ENCODE data around the gene CTRB2. TPM values are rescaled to one million over a fixed set of nuclear protein-coding genes. Genes with fewer than 3 reads are reported as not detected.
"Not testable (repeated sequence)": the region's sequence is repeated elsewhere in the genome, so short reads cannot be mapped to it uniquely, and the experiment has no call there.

The CTRB2 gene
- polyA plus RNA-seq, 4 donors = 0.34 to 19.2 (median 13.0) TPM; not detected in 1

DNA sequence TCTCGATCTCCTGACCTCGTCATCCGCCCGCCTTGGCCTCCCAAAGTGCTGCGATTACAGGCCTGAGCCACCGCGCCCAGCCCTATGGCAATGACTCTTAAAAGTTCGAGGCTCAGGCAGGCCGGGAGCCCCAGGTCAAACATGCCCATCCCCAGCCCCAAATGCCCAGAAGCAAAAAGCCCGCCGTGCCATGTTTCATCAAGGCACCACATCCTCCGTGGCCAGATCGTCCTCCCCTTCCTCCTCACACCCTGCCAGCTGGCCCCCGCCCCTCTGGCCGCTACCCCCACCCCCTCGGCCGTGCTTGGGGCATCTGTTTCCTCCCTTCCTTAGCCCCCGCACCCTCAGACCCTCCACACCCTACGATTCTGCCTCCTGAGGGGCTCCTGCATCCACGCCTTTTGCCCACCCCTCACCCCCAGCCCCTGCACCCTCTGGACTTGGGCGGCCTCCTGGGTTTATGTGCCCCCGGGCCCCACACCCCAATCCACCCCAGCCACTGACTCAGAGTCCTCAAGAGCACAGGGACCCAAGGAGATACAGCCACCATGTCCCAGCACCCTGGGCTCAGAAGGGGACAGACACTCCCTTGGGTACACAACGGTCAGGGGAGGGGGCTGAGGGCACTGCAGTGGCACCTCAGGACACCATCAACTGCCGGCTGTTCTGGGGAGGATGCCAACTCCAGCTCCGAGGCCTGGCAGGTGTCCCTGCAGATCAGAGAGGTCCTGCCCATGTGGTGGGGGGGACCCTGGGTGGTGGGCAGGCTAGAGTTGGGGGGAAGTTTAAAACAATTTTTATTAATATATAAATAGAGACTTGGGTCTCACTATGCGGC, 18.9 kb upstream of the CTRB2 start:
- Histone ChIP-seq H3K27me3 (ENCODE audit: control insufficient read depth in 3 of 3, insufficient read depth in 3 of 3, low read length in 3 of 3) (peaks cover 0 to 8% (median 0%) of the 10 kb centered on the region in 3 donors), H3K27ac (ENCODE audit: low read depth in 1 of 3, low read length in 2 of 3) (no peak overlapping the region), H3K4me3 (ENCODE audit: low read depth in 1 of 3, low read length in 3 of 3) (no peak overlapping the region), H3K4me1 (ENCODE audit: control insufficient read depth in 3 of 3, insufficient read depth in 2 of 3, low read depth in 1 of 3, low read length in 2 of 3) (no peaks in the 10 kb centered on the region), H3K36me3 (ENCODE audit: control insufficient read depth in 3 of 3, insufficient read depth in 2 of 3, low read depth in 1 of 3, low read length in 3 of 3) (peaks cover 0 to 41% (median 11%) of the 10 kb centered on the region in 3 donors), H3K9me3 (ENCODE audit: control insufficient read depth in 2 of 2, insufficient read depth in 1 of 2, low read depth in 1 of 2, low read length in 1 of 2) (no peaks in the 10 kb centered on the region)
- DNase-seq (no peak), FAIRE-seq (no peak)
- WGBS, 3 donors = 58 to 68% (median 61%) methylated on average over 26 of the region's 26 CpGs

DNA sequence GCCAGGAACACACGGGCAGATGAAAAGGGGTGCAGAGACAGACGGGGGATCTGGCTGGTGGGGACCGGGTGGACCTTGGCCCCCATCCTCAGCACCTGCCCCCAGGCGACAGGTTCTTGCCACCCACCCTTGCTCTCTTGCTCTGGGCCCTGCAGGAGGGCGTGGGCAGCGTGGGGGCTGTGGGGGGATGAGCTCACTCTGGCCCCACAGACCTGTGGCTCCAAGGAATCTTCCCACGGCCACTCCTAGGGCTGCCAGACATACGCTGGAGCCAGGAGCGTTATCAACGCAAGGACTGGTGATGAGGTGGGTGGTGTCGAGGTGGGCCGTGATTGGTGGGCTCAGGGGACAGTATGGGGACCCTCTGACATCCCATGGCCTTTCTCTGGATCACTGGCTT, 18.1 kb upstream of the CTRB2 start:
- FAIRE-seq (no peak), DNase-seq (no peak)
- H3K4me3 ChIP-seq (ENCODE audit: low read depth in 1 of 3, low read length in 3 of 3) = no peak overlapping the region
- H3K4me1 ChIP-seq (ENCODE audit: control insufficient read depth in 3 of 3, insufficient read depth in 2 of 3, low read depth in 1 of 3, low read length in 2 of 3) = no peaks in the 10 kb centered on the region
- no peaks in the 10 kb centered on the region for H3K9me3 ChIP-seq (ENCODE audit: control insufficient read depth in 2 of 2, insufficient read depth in 1 of 2, low read depth in 1 of 2, low read length in 1 of 2)
- peaks cover 0 to 33% (median 11%) of the 10 kb centered on the region in 3 donors for H3K36me3 ChIP-seq (ENCODE audit: control insufficient read depth in 3 of 3, insufficient read depth in 2 of 3, low read depth in 1 of 3, low read length in 3 of 3)
- peaks cover 0 to 8% (median 0%) of the 10 kb centered on the region in 3 donors for H3K27me3 ChIP-seq (ENCODE audit: control insufficient read depth in 3 of 3, insufficient read depth in 3 of 3, low read length in 3 of 3)
- 20 to 56% (median 40%) methylated on average over 12 of the region's 12 CpGs for WGBS, 3 donors
- no peak overlapping the region for H3K27ac ChIP-seq (ENCODE audit: low read depth in 1 of 3, low read length in 2 of 3)

DNA sequence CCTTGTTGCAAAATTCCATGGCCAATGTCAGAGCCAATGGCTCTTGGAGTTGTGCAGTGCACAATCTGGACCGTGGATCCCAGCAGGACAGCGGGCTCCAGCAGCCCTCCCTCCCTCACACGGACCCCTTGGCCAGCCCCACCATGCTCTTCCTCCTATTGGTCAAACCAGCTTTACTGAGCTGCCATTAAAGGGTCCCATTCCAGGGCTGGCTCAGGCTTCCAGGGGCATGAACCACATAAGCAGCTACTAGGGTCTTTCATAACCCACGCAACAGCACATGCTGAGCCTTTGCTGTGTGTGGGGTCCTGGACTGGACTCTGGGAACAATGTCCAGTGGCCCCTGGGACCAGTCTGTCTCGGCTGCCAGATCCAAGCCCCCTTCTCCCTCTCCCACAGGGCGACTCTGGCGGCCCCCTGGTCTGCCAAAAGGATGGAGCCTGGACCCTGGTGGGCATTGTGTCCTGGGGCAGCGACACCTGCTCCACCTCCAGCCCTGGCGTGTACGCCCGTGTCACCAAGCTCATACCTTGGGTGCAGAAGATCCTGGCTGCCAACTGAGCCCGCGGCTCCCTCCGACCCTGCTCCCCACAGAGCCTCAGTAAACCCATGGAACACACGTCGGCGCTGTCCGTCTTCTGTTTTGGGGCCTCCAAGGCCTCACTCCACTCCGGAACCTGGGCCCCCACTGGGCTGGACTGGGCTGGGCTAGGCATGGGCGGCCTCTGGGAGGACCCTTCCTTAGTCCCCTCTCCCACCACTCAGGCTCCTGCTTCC, 17.5 kb upstream of the CTRB2 start:
- Histone ChIP-seq H3K9me3 (ENCODE audit: control insufficient read depth in 2 of 2, insufficient read depth in 1 of 2, low read depth in 1 of 2, low read length in 1 of 2) (no peaks in the 10 kb centered on the region), H3K36me3 (ENCODE audit: control insufficient read depth in 3 of 3, insufficient read depth in 2 of 3, low read depth in 1 of 3, low read length in 3 of 3) (peaks cover 0 to 27% (median 5%) of the 10 kb centered on the region in 3 donors), H3K4me1 (ENCODE audit: control insufficient read depth in 3 of 3, insufficient read depth in 2 of 3, low read depth in 1 of 3, low read length in 2 of 3) (no peaks in the 10 kb centered on the region), H3K27me3 (ENCODE audit: control insufficient read depth in 3 of 3, insufficient read depth in 3 of 3, low read length in 3 of 3) (peaks cover 0 to 8% (median 0%) of the 10 kb centered on the region in 3 donors), H3K4me3 (ENCODE audit: low read depth in 1 of 3, low read length in 3 of 3) (no peak overlapping the region), H3K27ac (ENCODE audit: low read depth in 1 of 3, low read length in 2 of 3) (no peak overlapping the region)
- DNase-seq (no peak), FAIRE-seq (no peak)
- WGBS, 3 donors = 58 to 74% (median 60%) methylated on average over 20 of the region's 20 CpGs

DNA sequence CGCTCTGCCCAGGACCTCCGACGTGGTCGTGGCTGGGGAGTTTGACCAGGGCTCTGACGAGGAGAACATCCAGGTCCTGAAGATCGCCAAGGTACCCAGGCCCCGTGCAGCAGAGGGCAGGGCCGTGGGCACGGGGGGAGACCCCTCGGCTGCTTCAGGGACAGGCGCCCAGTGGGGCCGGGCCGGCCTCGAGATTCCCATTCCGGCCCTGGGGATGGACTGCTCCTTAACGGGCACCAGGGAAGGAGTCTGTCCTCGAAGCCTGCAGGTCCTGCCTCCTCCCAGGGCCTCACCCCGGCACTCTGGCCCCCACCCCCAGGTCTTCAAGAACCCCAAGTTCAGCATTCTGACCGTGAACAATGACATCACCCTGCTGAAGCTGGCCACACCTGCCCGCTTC, 16.2 kb upstream of the CTRB2 start:
- H3K4me1 ChIP-seq (ENCODE audit: control insufficient read depth in 3 of 3, insufficient read depth in 2 of 3, low read depth in 1 of 3, low read length in 2 of 3); H3K27me3 ChIP-seq (ENCODE audit: control insufficient read depth in 3 of 3, insufficient read depth in 3 of 3, low read length in 3 of 3); DNase-seq; H3K4me3 ChIP-seq (ENCODE audit: low read depth in 1 of 3, low read length in 3 of 3); H3K27ac ChIP-seq (ENCODE audit: low read depth in 1 of 3, low read length in 2 of 3); H3K9me3 ChIP-seq (ENCODE audit: control insufficient read depth in 2 of 2, insufficient read depth in 1 of 2, low read depth in 1 of 2, low read length in 1 of 2); FAIRE-seq: not testable (repeated sequence)
- H3K36me3 ChIP-seq (ENCODE audit: control insufficient read depth in 3 of 3, insufficient read depth in 2 of 3, low read depth in 1 of 3, low read length in 3 of 3) = peaks cover 0 to 14% (median 0%) of the 10 kb centered on the region in 3 donors
- WGBS, 3 donors = 81 to 90% (median 86%) methylated on average over 6 to 10 of the region's 20 CpGs

DNA sequence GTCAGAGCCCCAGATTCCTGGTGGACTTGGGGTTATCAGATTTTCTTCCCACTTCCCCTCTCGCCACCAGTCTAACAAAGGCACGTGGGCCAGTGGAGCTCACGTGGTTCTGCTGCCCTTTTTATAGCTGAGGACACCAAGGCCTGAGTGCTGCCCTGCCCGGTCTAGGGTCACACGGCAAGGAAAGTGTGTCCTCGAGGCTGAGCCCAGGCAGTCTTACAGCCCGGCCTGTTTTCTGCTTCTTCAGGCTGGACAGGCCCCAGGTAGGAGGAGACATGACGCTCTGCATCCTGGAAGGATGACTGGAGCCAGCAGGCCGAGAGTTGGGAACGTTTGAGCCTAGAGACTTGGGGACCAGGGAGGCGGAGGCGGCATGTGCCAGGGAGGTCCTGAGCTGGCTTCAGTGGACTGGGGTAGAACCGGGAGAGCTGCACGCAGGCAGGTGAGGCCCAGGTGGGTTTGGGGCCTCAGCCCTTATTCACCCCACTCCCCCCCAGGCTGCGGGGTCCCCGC, 15.4 kb upstream of the CTRB2 start:
- FAIRE-seq = no peak
- WGBS, 3 donors = 80 to 85% (median 80%) methylated on average over 15 to 16 of the region's 16 CpGs
- peaks cover 0 to 8% (median 0%) of the 10 kb centered on the region in 3 donors for H3K27me3 ChIP-seq (ENCODE audit: control insufficient read depth in 3 of 3, insufficient read depth in 3 of 3, low read length in 3 of 3)

DNA sequence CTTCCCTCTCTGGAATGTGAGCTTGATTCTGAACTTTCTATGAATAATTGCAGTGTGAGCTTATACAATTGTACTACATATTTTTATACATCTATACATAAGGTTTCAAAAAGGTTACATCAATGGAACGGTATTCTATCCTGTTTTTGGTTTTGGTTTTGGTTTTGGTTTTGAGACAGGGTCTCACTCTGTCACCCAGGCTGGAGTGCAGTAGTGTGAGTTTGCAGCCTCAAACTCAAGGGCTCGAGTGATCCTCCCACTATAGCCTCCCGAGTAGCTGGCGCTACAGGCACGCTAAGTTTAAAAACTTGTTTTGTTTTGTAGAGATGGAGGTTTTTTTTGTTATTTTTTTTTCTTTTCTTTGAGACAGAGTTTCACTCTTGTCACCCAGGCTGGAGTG, 12.9 kb upstream of the CTRB2 start:
- FAIRE-seq (no peak), DNase-seq (no peak)
- no peak overlapping the region for H3K27ac ChIP-seq (ENCODE audit: low read depth in 1 of 3, low read length in 2 of 3)
- no peaks in the 10 kb centered on the region for H3K4me1 ChIP-seq (ENCODE audit: control insufficient read depth in 3 of 3, insufficient read depth in 2 of 3, low read depth in 1 of 3, low read length in 2 of 3)
- no peaks in the 10 kb centered on the region for H3K36me3 ChIP-seq (ENCODE audit: control insufficient read depth in 3 of 3, insufficient read depth in 2 of 3, low read depth in 1 of 3, low read length in 3 of 3)
- H3K9me3 ChIP-seq (ENCODE audit: control insufficient read depth in 2 of 2, insufficient read depth in 1 of 2, low read depth in 1 of 2, low read length in 1 of 2) = no peaks in the 10 kb centered on the region
- 41 to 64% (median 55%) methylated on average over 5 of the region's 5 CpGs for WGBS, 3 donors
- no peak overlapping the region for H3K4me3 ChIP-seq (ENCODE audit: low read depth in 1 of 3, low read length in 3 of 3)
- H3K27me3 ChIP-seq (ENCODE audit: control insufficient read depth in 3 of 3, insufficient read depth in 3 of 3, low read length in 3 of 3) = peaks cover 0 to 6% (median 0%) of the 10 kb centered on the region in 3 donors

More for the DNA sequence above, 15.4 kb upstream of the CTRB2 start:
- DNase-seq = no peak
- Histone ChIP-seq H3K27ac (ENCODE audit: low read depth in 1 of 3, low read length in 2 of 3) (no peak overlapping the region), H3K4me3 (ENCODE audit: low read depth in 1 of 3, low read length in 3 of 3) (no peak overlapping the region), H3K9me3 (ENCODE audit: control insufficient read depth in 2 of 2, insufficient read depth in 1 of 2, low read depth in 1 of 2, low read length in 1 of 2) (no peaks in the 10 kb centered on the region), H3K36me3 (ENCODE audit: control insufficient read depth in 3 of 3, insufficient read depth in 2 of 3, low read depth in 1 of 3, low read length in 3 of 3) (peaks cover 0 to 6% (median 0%) of the 10 kb centered on the region in 3 donors), H3K4me1 (ENCODE audit: control insufficient read depth in 3 of 3, insufficient read depth in 2 of 3, low read depth in 1 of 3, low read length in 2 of 3) (no peaks in the 10 kb centered on the region)

DNA sequence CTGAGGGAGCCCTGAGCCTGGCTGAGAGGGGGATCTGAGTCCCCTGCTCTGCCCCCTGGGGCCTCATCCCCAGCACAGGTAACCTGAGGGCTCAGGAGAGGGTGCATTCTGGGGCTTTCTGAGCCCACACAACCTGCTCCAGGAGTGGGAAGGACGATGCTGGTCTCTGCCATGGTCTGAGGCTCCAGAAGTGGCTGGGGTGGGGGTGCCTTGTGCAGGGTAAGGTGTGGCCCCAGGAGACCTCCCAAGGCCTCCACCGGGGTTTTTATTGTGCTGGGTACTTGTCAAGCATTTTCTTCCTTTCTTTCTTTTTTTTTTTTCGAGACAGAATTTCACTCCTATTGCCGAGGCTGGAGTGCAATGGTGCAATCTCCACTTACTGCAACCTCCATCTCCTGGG, 12.1 kb upstream of the CTRB2 start:
- no peaks in the 10 kb centered on the region for H3K9me3 ChIP-seq (ENCODE audit: control insufficient read depth in 2 of 2, insufficient read depth in 1 of 2, low read depth in 1 of 2, low read length in 1 of 2)
- DNase-seq (no peak), FAIRE-seq (no peak)
- no peaks in the 10 kb centered on the region for H3K4me1 ChIP-seq (ENCODE audit: control insufficient read depth in 3 of 3, insufficient read depth in 2 of 3, low read depth in 1 of 3, low read length in 2 of 3)
- H3K36me3 ChIP-seq (ENCODE audit: control insufficient read depth in 3 of 3, insufficient read depth in 2 of 3, low read depth in 1 of 3, low read length in 3 of 3) = no peaks in the 10 kb centered on the region
- H3K27ac ChIP-seq (ENCODE audit: low read depth in 1 of 3, low read length in 2 of 3) = no peak overlapping the region
- no peaks in the 10 kb centered on the region for H3K27me3 ChIP-seq (ENCODE audit: control insufficient read depth in 3 of 3, insufficient read depth in 3 of 3, low read length in 3 of 3)
- WGBS, 3 donors = 62 to 74% (median 67%) methylated on average over 4 of the region's 4 CpGs
- H3K4me3 ChIP-seq (ENCODE audit: low read depth in 1 of 3, low read length in 3 of 3) = no peak overlapping the region

DNA sequence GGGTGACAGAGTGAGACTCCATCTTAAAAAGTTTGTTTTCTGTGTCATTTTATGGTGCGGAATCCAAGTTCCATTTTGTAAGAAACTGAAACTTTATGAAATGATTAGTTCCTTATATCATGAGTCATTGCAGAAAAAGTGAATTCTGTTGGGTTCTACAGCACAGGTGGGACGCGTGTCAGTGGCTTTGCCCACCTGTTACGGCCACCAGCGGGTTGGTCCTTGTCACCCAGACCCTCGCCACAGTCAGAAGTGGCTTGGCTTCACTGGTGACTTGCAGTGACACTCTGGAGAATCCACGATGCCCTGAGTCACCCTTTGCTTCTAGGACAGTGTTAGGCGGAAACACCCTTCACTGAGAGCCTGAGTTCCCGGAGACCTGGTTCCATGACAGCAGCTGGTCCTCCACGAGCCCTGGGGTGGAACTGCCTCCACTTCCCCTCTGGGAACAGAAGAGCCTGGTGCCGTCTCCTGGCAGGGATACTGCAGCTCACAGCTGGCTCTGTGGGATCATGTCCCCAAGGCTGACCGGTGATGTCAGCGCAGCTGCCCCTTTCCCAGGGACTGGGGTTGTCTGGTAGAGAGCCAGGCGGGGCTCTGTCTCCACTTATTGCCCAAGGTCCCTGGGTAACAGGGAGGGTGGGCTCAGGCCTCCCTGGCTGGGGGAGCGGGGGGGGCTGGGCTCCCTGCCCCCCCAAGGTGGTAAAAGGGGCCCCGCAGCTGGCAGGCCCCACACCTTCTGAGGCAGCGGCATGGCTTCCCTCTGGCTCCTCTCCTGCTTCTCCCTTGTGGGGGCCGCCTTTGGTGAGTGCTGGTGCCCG, 11.5 kb upstream of the CTRB2 start, which contains the start of gene CTRB1:
TSS of gene CTRB1 (plus strand) at position 733 of the 821 bp plus-strand sequence. CDS start at position 753, 20 bp downstream.
- Histone ChIP-seq H3K9me3 (ENCODE audit: control insufficient read depth in 2 of 2, insufficient read depth in 1 of 2, low read depth in 1 of 2, low read length in 1 of 2) (no peaks in the 10 kb centered on the region), H3K4me3 (ENCODE audit: low read depth in 1 of 3, low read length in 3 of 3) (no peak within 1 kb of the TSS), H3K4me1 (ENCODE audit: control insufficient read depth in 3 of 3, insufficient read depth in 2 of 3, low read depth in 1 of 3, low read length in 2 of 3) (no peaks in the 10 kb centered on the region), H3K27me3 (ENCODE audit: control insufficient read depth in 3 of 3, insufficient read depth in 3 of 3, low read length in 3 of 3) (no peaks in the 10 kb centered on the region), H3K27ac (ENCODE audit: low read depth in 1 of 3, low read length in 2 of 3) (no peak within 1 kb of the TSS), H3K36me3 (ENCODE audit: control insufficient read depth in 3 of 3, insufficient read depth in 2 of 3, low read depth in 1 of 3, low read length in 3 of 3) (no peaks in the 10 kb centered on the region)
- DNase-seq (no peak), FAIRE-seq (no peak)
- 78 to 79% (median 78%) methylated on average over 17 to 19 of the region's 19 CpGs for WGBS, 3 donors
